Astrocyte of the hippocampus (primary cell): ENCODE data around the gene LRRK1.
A peak's percentile ranks its signal among the peaks of the same experiment; 100 is the strongest.
"Not testable (repeated sequence)": the region's sequence is repeated elsewhere in the genome, so short reads cannot be mapped to it uniquely, and the experiment has no call there.

Experiments
- DNase-seq: peaks from one replicate; pipeline ENCODE4 v3.0.0; 2011; ENCODE audit warnings: low read depth, low spot score

Gene LRRK1

DNA sequence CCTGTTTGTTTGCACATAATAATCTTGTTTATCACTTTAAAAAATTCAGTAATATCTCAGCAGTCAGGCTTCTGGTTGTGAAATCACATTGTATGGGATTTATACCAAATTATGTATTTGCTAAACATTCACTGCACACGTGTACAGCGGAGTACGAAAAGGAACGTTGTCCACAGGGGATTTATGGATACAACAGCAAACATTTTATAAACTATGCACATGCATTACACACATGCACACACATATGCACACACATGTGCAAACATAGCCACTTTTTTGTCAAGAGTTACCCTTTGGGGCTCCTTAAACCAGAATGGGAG lies 150.5 kb downstream of the LRRK1 start:
- no peak for DNase-seq

GRCh38 chr15:101070024-101070423 lies 150.9 kb downstream of the LRRK1 start:
- no peak for DNase-seq

GRCh38 chr15:101070502-101071273 lies 151.5 kb downstream of the LRRK1 start:
- DNase-seq, result peak; percentile 44

GRCh38 chr15:101071651-101072050 lies 152.5 kb downstream of the LRRK1 start:
- DNase-seq, result no peak

DNA sequence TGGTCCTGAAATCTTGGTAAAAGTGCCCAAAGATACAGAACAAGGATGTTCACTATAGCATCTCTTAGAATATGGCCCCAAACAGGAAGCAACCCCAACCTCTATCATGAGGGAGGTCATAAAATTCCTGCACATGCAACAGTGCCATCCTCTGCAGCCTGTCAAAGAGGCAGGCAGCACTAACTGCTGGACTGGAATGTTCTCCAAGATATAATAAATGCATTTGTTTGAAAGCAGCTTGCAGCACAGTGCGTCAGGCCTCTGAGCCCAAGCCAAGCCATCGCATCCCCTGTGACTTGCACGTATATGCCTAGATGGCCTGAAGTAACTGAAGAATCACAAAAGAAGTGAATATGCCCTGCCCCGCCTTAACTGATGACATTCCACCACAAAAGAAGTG lies 153.1 kb downstream of the LRRK1 start:
- DNase-seq, result not testable (repeated sequence)

- not testable (repeated sequence) for DNase-seq
Observed at GRCh38 chr15:101077806-101078668, 158.9 kb downstream of the LRRK1 start.

GRCh38 chr15:101078669-101079323 lies 159.6 kb downstream of the LRRK1 start:
- DNase-seq, result no peak

- DNase-seq, result no peak
Observed at GRCh38 chr15:101081900-101082299, 162.7 kb downstream of the LRRK1 start.

- no peak for DNase-seq
Observed at GRCh38 chr15:101083336-101084045, 164.3 kb downstream of the LRRK1 start.

DNA sequence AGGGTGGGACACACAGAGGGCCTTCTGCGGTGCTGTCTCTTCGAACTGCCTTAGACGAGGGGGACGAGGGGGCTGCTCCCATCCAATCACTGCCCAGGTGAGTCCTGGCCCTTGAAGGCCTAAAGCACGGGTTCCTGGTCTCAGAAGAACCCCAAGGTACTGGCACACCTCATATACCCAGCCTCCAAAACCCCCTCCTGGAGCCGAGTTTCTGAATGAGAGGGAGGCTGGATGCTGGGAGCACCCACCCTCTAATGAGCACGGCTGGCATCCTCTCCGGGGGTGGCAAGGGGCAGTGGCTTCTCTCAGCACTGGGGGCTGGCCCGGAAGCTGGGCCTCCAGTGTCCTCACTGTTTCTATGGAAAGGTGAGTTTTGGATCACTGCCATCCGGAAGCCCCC lies 165.6 kb downstream of the LRRK1 start:
- DNase-seq, result no peak

- no peak for DNase-seq
Observed at GRCh38 chr15:101085311-101085700, 166.1 kb downstream of the LRRK1 start.

DNA sequence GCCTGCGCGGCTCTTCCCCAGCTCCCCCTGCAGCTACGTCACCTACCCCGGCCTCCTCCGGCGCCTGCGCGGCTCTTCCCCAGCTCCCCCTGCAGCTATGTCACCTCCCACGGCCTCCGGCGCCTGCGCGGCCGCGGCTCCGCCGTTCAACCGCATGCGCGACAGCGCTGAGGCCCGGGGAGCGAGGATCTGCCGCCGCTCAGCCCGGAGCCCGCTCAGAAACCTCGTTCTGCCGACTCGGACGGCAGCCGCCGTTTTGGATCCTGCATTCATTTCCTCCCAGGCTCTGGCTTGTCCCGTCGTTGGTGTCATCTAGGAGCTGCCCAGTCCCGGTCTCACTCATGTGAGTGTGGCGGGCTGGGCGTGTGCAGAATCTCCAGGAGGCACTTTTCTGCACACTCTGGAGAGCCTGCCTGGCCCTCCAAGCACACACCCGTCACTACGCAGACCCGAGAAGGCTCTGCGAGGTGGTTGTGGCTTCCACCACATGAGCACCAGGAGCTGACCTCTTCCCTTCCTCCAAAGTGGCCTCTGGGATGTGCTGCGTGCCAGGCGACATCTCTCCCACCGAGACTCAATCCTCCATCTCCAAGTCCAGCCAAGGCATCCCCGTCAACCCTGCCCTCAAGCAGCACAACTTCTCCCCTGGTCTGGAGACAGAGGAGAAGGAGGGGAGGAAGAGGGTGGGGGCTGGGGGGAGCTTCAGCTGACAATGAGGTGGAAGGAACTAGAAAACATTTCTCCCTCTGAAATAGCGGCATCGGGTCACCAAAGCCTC lies 167.4 kb downstream of the LRRK1 start:
- DNase-seq, result no peak

DNA sequence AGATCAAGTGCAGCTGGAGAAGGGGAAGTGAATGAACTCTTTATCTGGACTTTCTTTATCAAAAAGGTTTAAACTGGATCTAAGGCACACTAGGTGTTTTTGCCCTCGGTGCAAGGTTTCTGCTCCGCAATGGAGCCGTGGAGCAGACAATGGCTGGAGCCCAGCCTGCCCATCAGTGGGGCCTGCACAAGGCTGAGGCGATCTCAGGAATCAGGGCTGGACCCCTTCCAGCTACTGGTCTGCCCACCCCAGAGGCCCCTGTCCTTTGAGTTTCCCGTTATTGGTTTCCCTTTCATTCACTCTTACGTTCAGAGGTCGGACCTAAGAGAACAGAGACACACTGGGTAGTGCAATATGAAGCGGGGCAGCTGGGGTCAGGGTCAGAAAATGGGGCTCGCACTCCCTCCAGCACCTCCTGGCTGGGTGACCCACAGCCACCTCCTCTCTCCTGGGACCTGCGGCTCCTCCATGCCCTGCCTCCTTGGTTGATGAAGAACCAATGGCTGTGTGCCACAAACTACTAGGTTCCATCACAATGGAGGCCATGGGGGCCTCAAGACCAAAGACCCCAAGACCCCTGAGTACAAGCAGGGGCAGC lies 168.1 kb downstream of the LRRK1 start:
- DNase-seq, result no peak

DNA sequence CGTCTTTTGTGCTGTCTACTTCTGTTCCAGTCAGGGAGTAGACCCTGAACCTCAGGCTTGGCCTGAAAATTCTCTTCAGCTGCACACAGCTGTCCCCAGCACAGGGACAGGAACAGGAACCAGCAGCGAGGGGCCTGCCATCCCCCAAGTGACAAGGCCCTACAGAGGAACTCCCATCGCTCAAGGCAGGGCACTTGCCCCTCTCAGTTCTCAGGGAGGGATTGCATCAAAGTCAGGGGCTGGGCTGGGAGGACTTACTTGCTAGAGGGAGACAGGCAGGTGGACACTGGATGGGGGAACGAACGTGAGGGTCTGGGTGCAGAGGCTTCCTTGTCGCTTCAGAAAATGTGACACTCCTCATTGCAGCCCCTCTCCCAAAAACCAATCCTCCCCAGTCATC lies 169.1 kb downstream of the LRRK1 start:
- no peak for DNase-seq

- DNase-seq, result peak; percentile 83
Observed at GRCh38 chr15:101088788-101089578, 169.8 kb downstream of the LRRK1 start.

- peak; percentile 19 for DNase-seq
Observed at GRCh38 chr15:101089579-101090427, 170.6 kb downstream of the LRRK1 start.

DNA sequence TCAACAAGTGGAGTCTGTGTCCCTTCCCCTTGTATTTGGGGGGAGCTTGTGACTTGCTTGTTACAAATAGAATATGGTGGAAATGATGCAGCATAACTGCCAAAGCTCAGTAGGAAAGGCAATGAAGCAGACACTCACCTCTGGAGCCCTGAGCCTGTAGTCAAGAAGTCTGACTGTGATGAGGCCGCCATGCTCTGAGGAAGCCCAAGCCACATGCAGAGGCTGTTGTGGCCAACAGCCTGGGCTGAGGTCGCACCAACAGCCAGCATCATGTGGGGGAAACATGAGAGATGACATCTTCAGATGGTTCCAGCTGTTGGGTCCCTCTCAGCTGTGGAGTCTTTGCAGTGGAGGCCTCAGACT lies 171.3 kb downstream of the LRRK1 start:
- DNase-seq, result no peak

DNA sequence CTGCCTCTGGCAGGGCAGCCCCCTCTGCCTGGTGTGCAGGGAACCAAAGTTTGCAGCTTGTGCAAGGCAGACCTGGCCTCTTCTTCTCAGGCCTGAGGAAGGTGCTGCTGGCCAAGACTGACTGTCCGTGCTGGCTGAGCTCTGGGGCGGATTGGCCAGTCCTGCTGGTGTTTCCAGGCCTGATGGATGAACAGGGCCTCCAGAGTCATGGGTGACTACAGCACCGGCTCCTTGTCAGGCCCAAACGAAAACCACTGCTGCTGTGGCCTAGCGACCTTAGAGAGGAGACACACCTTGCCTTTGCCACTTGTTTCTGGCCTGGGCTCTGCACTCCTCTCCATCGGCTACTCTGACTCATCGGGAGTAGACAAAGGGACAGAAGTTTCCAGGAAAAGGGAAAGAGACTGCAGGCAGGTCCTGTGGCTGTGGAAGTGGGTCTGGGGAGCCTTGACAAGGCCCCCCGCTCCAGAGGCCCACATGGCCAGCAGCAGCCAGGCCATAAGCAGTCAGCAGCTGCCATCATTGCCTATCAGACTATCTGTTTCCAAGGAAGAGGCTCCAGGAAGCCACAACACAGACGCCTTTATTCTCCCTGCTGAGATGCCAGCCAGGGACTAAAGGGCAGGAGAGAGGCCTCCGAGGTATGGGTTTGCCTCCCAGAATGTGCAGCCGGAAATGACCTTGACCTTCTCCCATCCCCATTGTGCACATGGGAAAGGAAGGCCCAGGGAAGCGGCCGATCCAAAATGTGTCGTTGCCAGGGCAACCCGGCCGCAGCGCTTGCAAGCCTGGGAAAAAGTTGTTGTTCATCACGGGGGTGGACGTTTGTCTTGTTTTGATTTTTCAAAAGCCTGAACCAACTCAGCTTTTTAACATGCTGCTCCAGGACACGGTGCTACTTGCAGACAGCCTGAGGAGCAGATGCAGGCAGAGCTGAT lies 172.2 kb downstream of the LRRK1 start:
- peak; percentile 78 for DNase-seq
